ENCODE measurements around the gene KRTAP2-4.
"Not testable (repeated sequence)": the region's sequence is repeated elsewhere in the genome, so short reads cannot be mapped to it uniquely, and the experiment has no call there.

The KRTAP2-4 gene

GRCh38 chr17:41098481-41098880, 32.8 kb upstream of the KRTAP2-4 start:
- TF ChIP-seq, protein P1, sequence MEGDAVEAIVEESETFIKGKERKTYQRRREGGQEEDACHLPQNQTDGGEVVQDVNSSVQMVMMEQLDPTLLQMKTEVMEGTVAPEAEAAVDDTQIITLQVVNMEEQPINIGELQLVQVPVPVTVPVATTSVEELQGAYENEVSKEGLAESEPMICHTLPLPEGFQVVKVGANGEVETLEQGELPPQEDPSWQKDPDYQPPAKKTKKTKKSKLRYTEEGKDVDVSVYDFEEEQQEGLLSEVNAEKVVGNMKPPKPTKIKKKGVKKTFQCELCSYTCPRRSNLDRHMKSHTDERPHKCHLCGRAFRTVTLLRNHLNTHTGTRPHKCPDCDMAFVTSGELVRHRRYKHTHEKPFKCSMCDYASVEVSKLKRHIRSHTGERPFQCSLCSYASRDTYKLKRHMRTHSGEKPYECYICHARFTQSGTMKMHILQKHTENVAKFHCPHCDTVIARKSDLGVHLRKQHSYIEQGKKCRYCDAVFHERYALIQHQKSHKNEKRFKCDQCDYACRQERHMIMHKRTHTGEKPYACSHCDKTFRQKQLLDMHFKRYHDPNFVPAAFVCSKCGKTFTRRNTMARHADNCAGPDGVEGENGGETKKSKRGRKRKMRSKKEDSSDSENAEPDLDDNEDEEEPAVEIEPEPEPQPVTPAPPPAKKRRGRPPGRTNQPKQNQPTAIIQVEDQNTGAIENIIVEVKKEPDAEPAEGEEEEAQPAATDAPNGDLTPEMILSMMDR (IDR thresholded peaks at IDR 0.05; ENCODE audit: low read depth, low read length), result no peak
- no peak overlapping the region for H3K4me3 ChIP-seq (ENCODE audit: low read depth, low read length)

GRCh38 chr17:41098042-41098441, 32.4 kb upstream of the KRTAP2-4 start, which contains the start of gene KRTAP4-8:
KRTAP4-8 (minus strand) TSS chr17:41098142; CDS start chr17:41098084, 58 bp downstream.
- TF ChIP-seq, protein P1 (IDR thresholded peaks at IDR 0.05; ENCODE audit: low read depth, low read length), result no peak

DNA sequence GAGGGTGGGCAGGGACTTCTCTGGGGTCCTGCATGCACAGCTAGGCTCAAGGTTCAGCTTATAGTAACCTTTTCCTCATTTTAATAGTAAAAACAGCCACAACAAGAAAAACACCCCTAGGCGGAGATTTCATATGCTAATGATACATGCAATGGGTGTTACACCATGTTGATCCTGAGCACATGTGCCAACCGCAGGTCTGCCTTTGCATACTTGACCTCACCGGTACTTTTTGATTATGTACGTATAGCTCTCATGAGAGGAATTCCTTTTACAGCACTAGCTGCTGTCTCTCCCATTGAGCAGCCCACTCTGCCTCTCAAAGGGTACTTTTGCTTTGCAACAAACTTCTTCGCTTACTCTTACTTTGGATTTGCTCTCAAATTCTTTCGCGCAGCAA, 30.4 kb upstream of the KRTAP2-4 start:
- no peak overlapping the region for H3K4me3 ChIP-seq (ENCODE audit: low read depth, low read length)

More at GRCh38 chr17:41098042-41098441, 32.4 kb upstream of the KRTAP2-4 start, which contains the start of gene KRTAP4-8:
- no peak within 1 kb of the TSS for H3K4me3 ChIP-seq (ENCODE audit: low read depth, low read length)

DNA sequence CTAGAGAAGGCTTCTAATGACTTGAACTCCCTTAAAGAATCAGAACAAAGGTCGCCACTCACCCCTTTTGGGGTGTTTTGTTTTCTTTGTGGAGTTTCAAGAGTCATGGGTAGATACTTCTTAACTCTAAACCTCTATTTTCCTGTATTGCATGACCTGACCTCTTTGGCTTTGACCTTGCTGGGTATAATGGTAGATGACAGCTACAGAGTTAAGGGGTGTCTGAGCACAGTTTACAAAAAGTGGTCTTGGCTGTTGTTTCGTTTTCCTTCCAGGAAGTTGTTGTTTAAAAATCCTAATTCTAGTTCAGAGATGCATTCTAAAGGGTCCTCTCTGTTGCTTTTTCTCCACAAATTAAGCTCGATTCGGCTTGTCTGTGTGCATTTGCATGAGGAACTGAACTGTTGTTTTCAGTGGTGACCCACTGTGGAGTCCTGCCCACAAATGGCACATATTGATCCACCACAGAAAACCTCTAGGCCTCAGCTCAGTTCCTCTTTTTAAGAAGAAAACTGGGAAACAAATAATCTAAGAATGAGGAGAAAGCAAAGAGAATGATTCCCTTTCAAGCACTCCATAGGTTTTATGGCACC, 23.2 kb upstream of the KRTAP2-4 start:
- not testable (repeated sequence) for H3K4me3 ChIP-seq (ENCODE audit: low read depth, low read length)

More for the DNA sequence above, 30.4 kb upstream of the KRTAP2-4 start:
- TF ChIP-seq, protein P1 (IDR thresholded peaks at IDR 0.05; ENCODE audit: low read depth, low read length), result no peak

DNA sequence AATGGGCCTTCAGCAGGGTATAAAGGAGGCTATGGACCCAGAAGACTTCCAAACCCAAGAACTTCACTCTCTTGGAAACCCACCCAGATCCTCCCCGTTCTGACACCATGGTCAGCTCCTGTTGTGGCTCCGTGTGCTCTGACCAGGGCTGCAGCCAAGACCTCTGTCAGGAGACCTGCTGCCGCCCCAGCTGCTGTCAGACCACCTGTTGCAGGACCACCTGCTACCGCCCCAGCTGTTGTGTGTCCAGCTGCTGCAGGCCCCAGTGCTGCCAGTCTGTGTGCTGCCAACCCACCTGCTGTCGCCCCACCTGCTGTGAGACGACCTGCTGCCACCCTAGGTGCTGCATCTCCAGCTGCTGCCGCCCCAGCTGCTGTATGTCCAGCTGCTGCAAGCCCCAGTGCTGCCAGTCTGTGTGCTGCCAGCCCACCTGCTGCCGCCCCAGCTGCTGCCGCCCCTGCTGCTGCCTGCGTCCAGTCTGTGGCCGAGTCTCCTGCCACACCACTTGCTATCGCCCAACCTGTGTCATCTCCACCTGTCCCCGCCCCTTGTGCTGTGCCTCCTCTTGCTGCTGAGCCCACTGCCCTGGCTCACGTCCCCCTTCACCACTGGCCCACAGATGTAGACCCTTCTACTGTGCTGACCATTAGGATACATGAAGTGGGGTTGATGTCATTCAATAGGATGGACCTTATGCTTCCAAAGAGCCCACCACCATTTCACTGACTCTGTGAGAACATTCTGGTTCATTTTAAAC, 18.6 kb upstream of the KRTAP2-4 start, which contains the start of gene KRTAP4-7:
Gene KRTAP4-7 (plus strand): TSS at position 51 of the 757 bp plus-strand sequence. CDS start 57 bp downstream, at position 108.
- H3K4me3 ChIP-seq (ENCODE audit: low read depth, low read length), result not testable (repeated sequence)

DNA sequence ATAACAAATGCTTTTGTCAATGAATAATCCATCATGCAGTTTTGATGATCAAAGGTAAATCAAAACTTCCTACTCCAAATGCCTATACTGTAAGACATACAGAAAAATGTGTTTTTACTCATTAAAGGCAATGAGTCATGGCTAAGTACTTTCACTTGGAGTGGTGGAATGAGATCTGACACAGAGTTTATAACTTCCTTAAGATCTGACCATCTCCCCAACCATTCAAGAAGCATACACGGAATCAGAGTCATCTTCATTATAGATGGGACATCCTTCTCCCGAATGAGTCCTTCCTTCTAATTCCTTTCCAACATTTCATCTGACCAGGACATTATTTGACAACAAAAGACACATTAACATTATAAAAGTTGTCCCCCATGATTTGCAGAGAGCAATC, 17.7 kb upstream of the KRTAP2-4 start:
- H3K4me3 ChIP-seq (ENCODE audit: low read depth, low read length), result not testable (repeated sequence)

- no peak overlapping the region for H3K4me3 ChIP-seq (ENCODE audit: low read depth, low read length)
- TF ChIP-seq, protein P1 (IDR thresholded peaks at IDR 0.05; ENCODE audit: low read depth, low read length), result no peak
Observed at GRCh38 chr17:41082626-41083025, 16.9 kb upstream of the KRTAP2-4 start.

- no peak overlapping the region for H3K4me3 ChIP-seq (ENCODE audit: low read depth, low read length)
- TF ChIP-seq, protein P1 (IDR thresholded peaks at IDR 0.05; ENCODE audit: low read depth, low read length), result no peak
Observed at GRCh38 chr17:41076788-41077187, 11.1 kb upstream of the KRTAP2-4 start.
